Adipocyte (in vitro differentiated cells): ENCODE results near the gene IP6K2.

Experiments
- DNase-seq: peaks from one replicate; pipeline ENCODE4 v3.0.0-alpha.2; 2015; ENCODE audit warnings: low read depth
- H3K27me3 ChIP-seq: replicated peaks from 2 replicates; pipeline ENCODE4 v1.7.0; 2013; ENCODE audit warnings: mild to moderate bottlenecking, low read length, moderate library complexity; ENCODE audit not compliant: control insufficient read depth, insufficient read depth
- H3K36me3 ChIP-seq: 2 replicates; pipeline ENCODE4 v1.7.0; 2013; ENCODE audit warnings: low read length, mild to moderate bottlenecking, moderate library complexity; ENCODE audit not compliant: control insufficient read depth, insufficient read depth, severe bottlenecking
- H3K4me1 ChIP-seq: 2 replicates; pipeline ENCODE4 v1.7.0; 2013; ENCODE audit warnings: mild to moderate bottlenecking, low read length, moderate library complexity; ENCODE audit not compliant: control insufficient read depth, insufficient read depth
- H3K4me3 ChIP-seq: 2 replicates; pipeline ENCODE4 v1.7.0; 2013; ENCODE audit warnings: mild to moderate bottlenecking, low read length, moderate library complexity
- H3K9ac ChIP-seq: 2 replicates; pipeline ENCODE4 v1.7.0; 2013; ENCODE audit warnings: mild to moderate bottlenecking, low read length, moderate library complexity
- H3K9me3 ChIP-seq: 2 replicates; pipeline ENCODE4 v1.7.0; 2013; ENCODE audit warnings: mild to moderate bottlenecking, low read length, moderate library complexity; ENCODE audit not compliant: control insufficient read depth

The IP6K2 gene

GRCh38 chr3:48662145-48662752, 54.8 kb downstream of the IP6K2 start:
- H3K9ac ChIP-seq, result no peak overlapping the region
- no peaks in the 10 kb centered on the region for H3K9me3 ChIP-seq
- peaks cover 22% of the 10 kb centered on the region for H3K4me1 ChIP-seq
- no peaks in the 10 kb centered on the region for H3K36me3 ChIP-seq
- no peak for DNase-seq
- H3K4me3 ChIP-seq, result peak overlapping the region; percentile 79
- H3K27me3 ChIP-seq, result no peaks in the 10 kb centered on the region

DNA sequence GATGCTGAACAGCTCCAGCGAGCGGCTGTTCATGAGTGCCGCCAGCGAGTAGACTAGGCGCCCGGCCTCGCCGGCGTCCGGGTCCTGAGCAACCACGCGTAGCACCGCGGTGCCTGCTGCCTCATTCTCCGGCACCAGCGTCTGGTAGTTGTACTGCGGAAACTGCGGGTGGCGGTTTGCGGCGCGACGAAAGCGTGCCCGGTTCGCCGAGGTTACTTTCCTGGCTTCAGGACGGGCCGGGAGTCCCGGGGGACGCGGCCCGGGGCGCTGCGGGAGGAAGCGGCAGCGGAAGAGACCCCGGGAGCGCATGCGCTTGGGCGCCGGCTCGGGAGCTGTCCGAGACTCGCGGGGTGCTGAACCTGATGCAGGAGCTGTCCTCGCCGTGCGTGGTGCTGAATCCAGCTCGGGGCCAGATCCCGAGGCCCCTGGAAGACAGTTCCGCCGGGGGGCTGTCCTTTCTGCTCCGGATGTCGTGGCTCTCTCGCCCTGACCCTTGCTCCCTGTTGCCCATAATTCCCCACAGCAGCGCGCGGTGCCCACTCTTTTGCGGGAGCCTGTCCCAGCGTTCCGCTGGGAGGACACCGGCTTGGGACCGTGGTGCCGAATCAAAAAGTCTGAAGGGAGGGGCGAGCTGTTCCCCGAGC, 55.4 kb downstream of the IP6K2 start:
- Histone ChIP-seq H3K36me3 (no peaks in the 10 kb centered on the region), H3K27me3 (no peaks in the 10 kb centered on the region), H3K4me1 (peaks cover 24% of the 10 kb centered on the region), H3K4me3 (peak overlapping the region; percentile 79), H3K9ac (no peak overlapping the region), H3K9me3 (no peaks in the 10 kb centered on the region)
- peak; percentile 83 for DNase-seq

DNA sequence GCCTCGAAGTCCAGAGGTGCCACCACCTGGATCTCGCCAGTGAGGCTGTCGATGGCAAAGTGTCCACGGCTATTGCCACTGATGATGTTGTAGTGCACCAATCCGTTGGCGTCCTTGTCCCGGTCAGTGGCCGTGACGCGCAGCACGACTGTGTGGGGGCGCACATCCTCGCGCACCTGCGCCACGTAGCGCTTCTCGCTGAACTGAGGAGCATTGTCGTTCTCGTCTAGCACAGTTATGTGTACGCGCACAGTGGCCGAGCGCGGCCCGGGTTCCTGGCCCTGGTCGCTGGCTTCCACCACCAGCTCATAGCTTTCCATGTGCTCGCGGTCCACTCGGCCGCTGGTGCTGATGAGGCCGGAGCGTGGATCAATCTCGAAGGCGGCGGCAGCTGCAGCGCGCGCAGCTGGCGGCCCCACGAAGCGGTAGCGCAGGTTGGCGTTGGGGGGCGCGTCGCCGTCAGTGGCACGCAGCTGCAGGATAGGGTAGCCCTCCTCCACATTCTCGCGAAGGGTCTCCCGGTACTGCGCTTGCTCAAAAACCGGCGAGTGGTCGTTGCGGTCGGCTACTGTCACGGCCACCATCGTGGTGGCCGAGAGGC, 56.1 kb downstream of the IP6K2 start:
- H3K4me1 ChIP-seq, result peaks cover 30% of the 10 kb centered on the region
- no peaks in the 10 kb centered on the region for H3K9me3 ChIP-seq
- H3K4me3 ChIP-seq, result peak overlapping the region; percentile 79
- no peak overlapping the region for H3K9ac ChIP-seq
- DNase-seq, result no peak
- H3K36me3 ChIP-seq, result no peaks in the 10 kb centered on the region
- no peaks in the 10 kb centered on the region for H3K27me3 ChIP-seq

- H3K4me3 ChIP-seq, result peak overlapping the region; percentile 70
- H3K27me3 ChIP-seq, result no peaks in the 10 kb centered on the region
- H3K9me3 ChIP-seq, result no peaks in the 10 kb centered on the region
- peaks cover 9% of the 10 kb centered on the region for H3K4me1 ChIP-seq
- DNase-seq, result no peak
- no peak overlapping the region for H3K9ac ChIP-seq
- no peaks in the 10 kb centered on the region for H3K36me3 ChIP-seq
Measured at GRCh38 chr3:48656841-48657281, 60.2 kb downstream of the IP6K2 start.

DNA sequence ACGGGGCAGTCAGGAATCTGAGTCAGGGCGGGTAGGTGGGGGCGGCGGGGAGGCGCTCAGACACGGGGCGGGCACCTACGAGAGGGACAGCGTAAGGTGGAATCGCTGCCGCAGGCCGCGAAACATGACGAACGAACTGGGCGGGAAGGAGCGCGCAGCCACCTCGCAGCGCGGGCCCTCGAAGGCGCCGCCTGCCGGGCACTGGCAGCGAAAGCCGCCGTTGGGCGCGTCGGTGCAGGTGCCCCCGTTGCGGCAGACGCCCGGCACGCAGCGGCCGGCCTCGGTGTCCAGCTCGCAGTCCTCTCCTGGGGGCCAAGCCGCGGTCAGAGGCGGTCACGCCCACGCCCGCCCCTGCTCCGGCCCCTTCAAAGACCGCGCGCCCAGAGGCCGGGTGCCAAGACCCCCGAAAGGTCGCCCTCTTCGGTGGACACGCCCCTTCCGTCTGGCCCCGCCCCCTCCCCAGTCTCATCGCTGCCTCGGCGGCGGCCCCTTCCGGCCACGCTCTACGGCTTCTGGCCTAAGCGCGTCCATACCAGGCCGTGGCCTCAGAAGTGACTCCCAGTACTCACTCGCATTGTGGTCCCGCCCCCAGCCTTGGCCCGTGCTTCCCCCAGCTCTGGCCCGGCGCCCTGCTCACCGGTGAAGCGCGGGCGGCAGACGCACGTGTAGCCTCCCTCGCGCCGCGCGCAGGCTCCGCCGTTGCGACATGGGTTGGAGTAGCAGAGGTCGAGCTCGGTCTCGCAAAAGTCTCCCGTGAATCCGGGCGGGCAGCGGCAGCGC, 60.8 kb downstream of the IP6K2 start:
- peak; percentile 77 for DNase-seq
- no peak overlapping the region for H3K9ac ChIP-seq
- peaks cover 8% of the 10 kb centered on the region for H3K4me1 ChIP-seq
- no peaks in the 10 kb centered on the region for H3K36me3 ChIP-seq
- peak overlapping the region; percentile 70 for H3K4me3 ChIP-seq
- H3K27me3 ChIP-seq, result no peaks in the 10 kb centered on the region
- H3K9me3 ChIP-seq, result no peaks in the 10 kb centered on the region

GRCh38 chr3:48655606-48656005, 61.4 kb downstream of the IP6K2 start:
- Histone ChIP-seq H3K4me1 (peaks cover 8% of the 10 kb centered on the region), H3K36me3 (no peaks in the 10 kb centered on the region), H3K9me3 (no peaks in the 10 kb centered on the region), H3K27me3 (no peaks in the 10 kb centered on the region), H3K9ac (no peak overlapping the region), H3K4me3 (no peak overlapping the region)
- no peak for DNase-seq

GRCh38 chr3:48655063-48655462, 62.0 kb downstream of the IP6K2 start:
- Histone ChIP-seq H3K27me3 (no peaks in the 10 kb centered on the region), H3K4me1 (peaks cover 8% of the 10 kb centered on the region), H3K9ac (no peak overlapping the region), H3K9me3 (no peaks in the 10 kb centered on the region), H3K36me3 (no peaks in the 10 kb centered on the region), H3K4me3 (no peak overlapping the region)
- no peak for DNase-seq

GRCh38 chr3:48652923-48653715, 63.9 kb downstream of the IP6K2 start:
- Histone ChIP-seq H3K9ac (no peak overlapping the region), H3K4me1 (peaks cover 8% of the 10 kb centered on the region), H3K27me3 (peaks cover 3% of the 10 kb centered on the region), H3K4me3 (no peak overlapping the region), H3K9me3 (no peaks in the 10 kb centered on the region), H3K36me3 (no peaks in the 10 kb centered on the region)
- DNase-seq, result no peak

GRCh38 chr3:48651771-48652170, 65.2 kb downstream of the IP6K2 start:
- Histone ChIP-seq H3K9me3 (no peaks in the 10 kb centered on the region), H3K9ac (no peak overlapping the region), H3K4me1 (peaks cover 7% of the 10 kb centered on the region), H3K27me3 (peaks cover 3% of the 10 kb centered on the region), H3K36me3 (no peaks in the 10 kb centered on the region), H3K4me3 (no peak overlapping the region)
- no peak for DNase-seq

DNA sequence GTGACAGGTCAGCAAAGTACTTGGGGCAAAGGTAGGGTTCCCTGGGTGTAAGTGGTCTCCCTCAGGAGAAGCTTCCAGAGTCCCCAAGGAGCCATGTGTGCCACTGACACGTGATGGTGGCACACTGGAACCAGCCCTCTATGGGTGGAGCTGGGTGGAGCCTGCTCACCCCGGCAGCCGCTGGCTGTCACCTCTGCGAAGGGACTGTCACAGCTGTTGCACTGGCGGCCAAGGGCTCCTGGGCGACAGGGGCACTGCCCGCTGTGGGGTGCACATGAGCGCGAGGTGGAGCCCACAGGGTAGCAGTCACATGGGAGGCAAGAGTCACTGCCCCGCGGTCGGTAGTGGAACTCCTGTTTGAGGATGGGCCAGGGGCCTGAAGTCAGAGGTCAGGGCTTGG, 66.3 kb downstream of the IP6K2 start:
- H3K9me3 ChIP-seq, result no peaks in the 10 kb centered on the region
- H3K36me3 ChIP-seq, result no peaks in the 10 kb centered on the region
- no peak for DNase-seq
- peaks cover 3% of the 10 kb centered on the region for H3K27me3 ChIP-seq
- H3K9ac ChIP-seq, result no peak overlapping the region
- no peaks in the 10 kb centered on the region for H3K4me1 ChIP-seq
- H3K4me3 ChIP-seq, result no peak overlapping the region
